ES-I3 (cell line): ENCODE data around the gene FBXW10.
A peak's percentile ranks its signal among the peaks of the same experiment; 100 is the strongest.
"Not testable (repeated sequence)": the region's sequence is repeated elsewhere in the genome, so short reads cannot be mapped to it uniquely, and the experiment has no call there.

Experiments used
- H3K36me3 ChIP-seq: 2 replicates; pipeline ENCODE4 v1.6.1; 2013; ENCODE audit warnings: mild to moderate bottlenecking, low read length, control low read depth, moderate library complexity; ENCODE audit not compliant: insufficient read depth
- H3K4me1 ChIP-seq: 2 replicates; pipeline ENCODE4 v1.6.1; 2013; ENCODE audit warnings: mild to moderate bottlenecking, control low read depth, low read length; ENCODE audit not compliant: insufficient read depth
- H3K9ac ChIP-seq: 2 replicates; pipeline ENCODE4 v1.6.1; 2013; ENCODE audit warnings: low read depth, mild to moderate bottlenecking, low read length, moderate library complexity
- H3K9me3 ChIP-seq: 2 replicates; pipeline ENCODE4 v1.6.1; 2013; ENCODE audit warnings: mild to moderate bottlenecking, low read length, moderate library complexity; ENCODE audit not compliant: control insufficient read depth, insufficient read depth

Gene FBXW10

GRCh38 chr17:18781805-18782204 lies 38.0 kb downstream of the FBXW10 start:
- peak overlapping the region; percentile 65; the same call in 1 of the 2 replicates for H3K9ac ChIP-seq
- not testable (repeated sequence) for H3K9me3 ChIP-seq, H3K36me3 ChIP-seq, H3K4me1 ChIP-seq

GRCh38 chr17:18785933-18786332 lies 42.1 kb downstream of the FBXW10 start:
- not testable (repeated sequence) for H3K36me3 ChIP-seq, H3K9me3 ChIP-seq, H3K4me1 ChIP-seq, H3K9ac ChIP-seq

GRCh38 chr17:18786890-18787289 lies 43.0 kb downstream of the FBXW10 start:
- not testable (repeated sequence) for H3K36me3 ChIP-seq, H3K9ac ChIP-seq, H3K9me3 ChIP-seq, H3K4me1 ChIP-seq

GRCh38 chr17:18791402-18791801 lies 47.5 kb downstream of the FBXW10 start:
- H3K36me3 ChIP-seq, H3K9ac ChIP-seq, H3K9me3 ChIP-seq, H3K4me1 ChIP-seq: not testable (repeated sequence)

- H3K9me3 ChIP-seq, H3K36me3 ChIP-seq, H3K9ac ChIP-seq, H3K4me1 ChIP-seq: not testable (repeated sequence)
These were observed 51.0 kb downstream of the FBXW10 start for GRCh38 chr17:18794841-18795240.

- H3K9me3 ChIP-seq, H3K9ac ChIP-seq, H3K36me3 ChIP-seq, H3K4me1 ChIP-seq: not testable (repeated sequence)
These were observed 53.0 kb downstream of the FBXW10 start for GRCh38 chr17:18796887-18797286.

GRCh38 chr17:18803458-18804245 lies 59.8 kb downstream of the FBXW10 start:
- not testable (repeated sequence) for H3K4me1 ChIP-seq, H3K36me3 ChIP-seq, H3K9ac ChIP-seq, H3K9me3 ChIP-seq

GRCh38 chr17:18815924-18816323 lies 72.1 kb downstream of the FBXW10 start:
- H3K36me3 ChIP-seq, result not testable (repeated sequence)

GRCh38 chr17:18816489-18817371 lies 72.9 kb downstream of the FBXW10 start:
- not testable (repeated sequence) for H3K4me1 ChIP-seq, H3K9me3 ChIP-seq, H3K36me3 ChIP-seq, H3K9ac ChIP-seq

More at GRCh38 chr17:18815924-18816323, 72.1 kb downstream of the FBXW10 start:
- not testable (repeated sequence) for H3K9me3 ChIP-seq, H3K4me1 ChIP-seq, H3K9ac ChIP-seq

GRCh38 chr17:18821430-18821829 lies 77.6 kb downstream of the FBXW10 start:
- not testable (repeated sequence) for H3K36me3 ChIP-seq, H3K9ac ChIP-seq, H3K9me3 ChIP-seq, H3K4me1 ChIP-seq

GRCh38 chr17:18827613-18828012 lies 83.8 kb downstream of the FBXW10 start:
- H3K36me3 ChIP-seq, H3K9ac ChIP-seq, H3K9me3 ChIP-seq, H3K4me1 ChIP-seq: not testable (repeated sequence)
